Astrocyte (in vitro differentiated cells and primary cell): ENCODE measurements around the gene MYH7B. TPM values are rescaled to one million over a fixed set of nuclear protein-coding genes. Genes with fewer than 3 reads are reported as not detected.

Experiments used
- DNase-seq: peaks from one replicate; pipeline ENCODE4 v3.0.0-alpha.2; 2010; ENCODE audit warnings: low read depth
- FAIRE-seq: peaks from 2 replicates; lab custom pipeline; 2011; peaks lifted over from hg19 to GRCh38; lab: Jason Lieb, UNC
- H2AFZ ChIP-seq: 2 replicates; pipeline ENCODE4 v1.6.0; 2012; ENCODE audit warnings: low read depth, low read length, inconsistent platforms
- H3K27ac ChIP-seq: 2 replicates; pipeline ENCODE4 v1.5.1; 2011; ENCODE audit warnings: low read depth, low read length, inconsistent platforms
- H3K27me3 ChIP-seq: 2 replicates; pipeline ENCODE4 v1.6.0; 2011; ENCODE audit warnings: low read length, inconsistent platforms; ENCODE audit not compliant: insufficient read depth
- H3K36me3 ChIP-seq: 2 replicates; pipeline ENCODE4 v1.5.1; 2011; ENCODE audit warnings: low read length, inconsistent platforms; ENCODE audit not compliant: insufficient read depth
- H3K4me1 ChIP-seq: 2 replicates; pipeline ENCODE4 v1.5.1; 2011; ENCODE audit warnings: low read length, inconsistent platforms; ENCODE audit not compliant: insufficient read depth
- H3K4me2 ChIP-seq: 2 replicates; pipeline ENCODE4 v1.6.0; 2012; ENCODE audit warnings: low read length, inconsistent platforms
- H3K4me3 ChIP-seq: 2 replicates; pipeline ENCODE4 v1.5.1; 2011; ENCODE audit warnings: low read depth, mild to moderate bottlenecking, low read length, inconsistent platforms; ENCODE audit not compliant: insufficient read depth
- H3K79me2 ChIP-seq: 2 replicates; pipeline ENCODE4 v1.6.0; 2012; ENCODE audit warnings: mild to moderate bottlenecking, low read length, inconsistent platforms; ENCODE audit not compliant: insufficient read depth
- H3K9ac ChIP-seq: 2 replicates; pipeline ENCODE4 v1.6.0; 2012; ENCODE audit warnings: mild to moderate bottlenecking, low read length, inconsistent platforms
- H3K9me3 ChIP-seq: 2 replicates; pipeline ENCODE4 v1.5.1; 2012; ENCODE audit warnings: low read depth, mild to moderate bottlenecking, low read length, inconsistent platforms; ENCODE audit not compliant: insufficient read depth
- H4K20me1 ChIP-seq: 2 replicates; pipeline ENCODE4 v1.6.0; 2012; ENCODE audit warnings: low read length, inconsistent platforms; ENCODE audit not compliant: insufficient read depth
- H3K27ac Mint-ChIP-seq: one replicate; pipeline ENCODE4 v1.8.0; 2021; ENCODE audit warnings: mild to moderate bottlenecking, mixed read lengths; ENCODE audit not compliant: unreplicated experiment
- H3K27me3 Mint-ChIP-seq: one replicate; pipeline ENCODE4 v1.8.0; 2021; ENCODE audit warnings: low read depth, mixed read lengths; ENCODE audit not compliant: unreplicated experiment
- H3K36me3 Mint-ChIP-seq: one replicate; pipeline ENCODE4 v1.8.0; 2021; ENCODE audit warnings: low read depth, mixed read lengths; ENCODE audit not compliant: unreplicated experiment
- H3K4me1 Mint-ChIP-seq: one replicate; pipeline ENCODE4 v1.8.0; 2021; ENCODE audit warnings: low read depth, mixed read lengths; ENCODE audit not compliant: unreplicated experiment
- H3K4me3 Mint-ChIP-seq: one replicate; pipeline ENCODE4 v1.8.0; 2021; ENCODE audit warnings: mild to moderate bottlenecking, moderate library complexity, mixed read lengths; ENCODE audit not compliant: unreplicated experiment
- H3K9me3 Mint-ChIP-seq: one replicate; pipeline ENCODE4 v1.8.0; 2021; ENCODE audit warnings: mild to moderate bottlenecking, mixed read lengths; ENCODE audit not compliant: unreplicated experiment
- CTCF ChIP-seq: IDR thresholded peaks from 2 replicates; pipeline ENCODE4 v1.5.1; 2011; ENCODE audit warnings: low read depth, mild to moderate bottlenecking, inconsistent platforms, low read length, moderate library complexity; ENCODE audit not compliant: insufficient read depth
- EZH2 ChIP-seq: IDR thresholded peaks from 2 replicates; pipeline ENCODE4 v1.6.1; 2012; ENCODE audit warnings: mild to moderate bottlenecking, low read length, inconsistent platforms; ENCODE audit not compliant: insufficient read depth
- total RNA-seq: library from RNA; stranded (reverse); gene quantifications from 2 replicates; pipeline ENCODE4 v1.2.1, GENCODE V29; 2021

MYH7B gene
- total RNA-seq, 1 donor from 2014 or later = 0.11 TPM

- Mint-ChIP-seq H3K27ac (no peak overlapping the region), H3K9me3 (no peaks in the 10 kb centered on the region), H3K36me3 (peaks cover 12% of the 10 kb centered on the region), H3K4me1 (peaks cover 2% of the 10 kb centered on the region), H3K4me3 (no peak overlapping the region), H3K27me3 (peaks cover 6% of the 10 kb centered on the region)
- no peaks in the 10 kb centered on the region for H3K9me3 ChIP-seq
- FAIRE-seq (no peak), DNase-seq (no peak)
- H3K9ac ChIP-seq = no peak overlapping the region
- H3K4me2 ChIP-seq = no peak overlapping the region
- no peaks in the 10 kb centered on the region for H3K36me3 ChIP-seq
- no peak overlapping the region for H3K27ac ChIP-seq
- H3K4me1 ChIP-seq = no peaks in the 10 kb centered on the region
- H3K4me3 ChIP-seq = no peak overlapping the region
- no peaks in the 10 kb centered on the region for H3K79me2 ChIP-seq
- TF ChIP-seq EZH2 (no peak), CTCF (no peak)
- no peaks in the 10 kb centered on the region for H3K27me3 ChIP-seq
- no peak overlapping the region for H2AFZ ChIP-seq
- peaks cover 3% of the 10 kb centered on the region for H4K20me1 ChIP-seq
Measured at GRCh38 chr20:34989670-34990069, 34.0 kb downstream of the MYH7B start.

GRCh38 chr20:34990231-34990630 is 34.6 kb downstream of the MYH7B start:
- TF ChIP-seq EZH2 (no peak), CTCF (no peak)
- DNase-seq = no peak

GRCh38 chr20:34990661-34991214 is 35.1 kb downstream of the MYH7B start:
- TF ChIP-seq CTCF = no peak
- no peak for TF ChIP-seq EZH2
- no peak for DNase-seq
- FAIRE-seq = no peak
- H3K9me3 Mint-ChIP-seq = no peaks in the 10 kb centered on the region
- Histone ChIP-seq H3K9me3 (no peaks in the 10 kb centered on the region), H2AFZ (no peak overlapping the region), H3K27me3 (no peaks in the 10 kb centered on the region), H3K4me1 (no peaks in the 10 kb centered on the region), H3K27ac (no peak overlapping the region), H3K36me3 (no peaks in the 10 kb centered on the region), H4K20me1 (peaks cover 14% of the 10 kb centered on the region), H3K4me3 (no peak overlapping the region), H3K4me2 (no peak overlapping the region), H3K9ac (no peak overlapping the region), H3K79me2 (no peaks in the 10 kb centered on the region)
- peaks cover 4% of the 10 kb centered on the region for H3K27me3 Mint-ChIP-seq
- H3K4me1 Mint-ChIP-seq = no peaks in the 10 kb centered on the region
- peaks cover 16% of the 10 kb centered on the region for H3K36me3 Mint-ChIP-seq
- H3K27ac Mint-ChIP-seq = no peak overlapping the region
- H3K4me3 Mint-ChIP-seq = no peak overlapping the region

More at GRCh38 chr20:34990231-34990630, 34.6 kb downstream of the MYH7B start:
- Histone ChIP-seq H4K20me1 (peaks cover 8% of the 10 kb centered on the region), H3K9ac (no peak overlapping the region), H3K36me3 (no peaks in the 10 kb centered on the region), H3K4me1 (no peaks in the 10 kb centered on the region), H3K4me2 (no peak overlapping the region), H3K27ac (no peak overlapping the region), H3K79me2 (no peaks in the 10 kb centered on the region), H3K27me3 (no peaks in the 10 kb centered on the region), H3K4me3 (no peak overlapping the region), H2AFZ (no peak overlapping the region), H3K9me3 (no peaks in the 10 kb centered on the region)
- H3K36me3 Mint-ChIP-seq = peaks cover 14% of the 10 kb centered on the region
- no peak overlapping the region for H3K4me3 Mint-ChIP-seq
- peaks cover 6% of the 10 kb centered on the region for H3K27me3 Mint-ChIP-seq
- peaks cover 2% of the 10 kb centered on the region for H3K4me1 Mint-ChIP-seq
- H3K27ac Mint-ChIP-seq = no peak overlapping the region
- no peak for FAIRE-seq
- H3K9me3 Mint-ChIP-seq = no peaks in the 10 kb centered on the region
